ENCODE data around the gene ATP6V0A4. TPM values are rescaled to one million over a fixed set of nuclear protein-coding genes. Genes with fewer than 3 reads are reported as not detected.

The ATP6V0A4 gene
- polyA plus RNA-seq, 2 donors = 1.3 to 4.4 TPM

DNA sequence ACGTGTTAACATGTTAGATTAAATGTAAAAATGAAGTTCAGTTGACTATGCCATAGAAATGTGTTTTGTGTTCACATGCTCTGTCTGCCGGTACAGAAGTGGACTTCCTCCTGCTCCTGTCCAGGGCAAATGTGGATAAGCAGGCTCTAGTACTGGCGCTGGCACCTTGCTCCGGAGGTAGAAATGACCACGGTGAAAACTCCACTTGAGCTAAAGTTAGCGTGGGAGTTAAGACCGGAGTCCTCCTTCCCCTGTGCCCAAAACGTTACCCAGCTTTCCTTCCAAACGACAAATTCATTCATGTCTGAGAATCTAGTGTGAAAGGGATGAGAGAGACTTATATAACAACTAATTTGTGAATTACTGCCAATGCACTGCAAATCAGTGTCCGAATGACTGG lies 35.0 kb upstream of the ATP6V0A4 start:
- no peaks in the 10 kb centered on the region for H3K36me3 ChIP-seq (ENCODE audit: control insufficient read depth in 2 of 2, insufficient read depth in 2 of 2, low read length in 1 of 2)
- WGBS, 2 donors = 92 to 94% methylated on average over 10 of the region's 10 CpGs
- no peaks in the 10 kb centered on the region for H3K9me3 ChIP-seq (ENCODE audit: control insufficient read depth in 2 of 2, insufficient read depth in 1 of 2, low read depth in 1 of 2, low read length in 1 of 2)
- no peaks in the 10 kb centered on the region for H3K27me3 ChIP-seq (ENCODE audit: control insufficient read depth in 1 of 2, insufficient read depth in 2 of 2, low read length in 2 of 2)
- no peak overlapping the region for H3K4me3 ChIP-seq (ENCODE audit: low read depth in 1 of 2, low read length in 2 of 2)
- H3K4me1 ChIP-seq (ENCODE audit: control insufficient read depth in 2 of 2, insufficient read depth in 2 of 2, low read length in 1 of 2) = no peaks in the 10 kb centered on the region
- no peak overlapping the region for H3K27ac ChIP-seq (ENCODE audit: low read depth in 2 of 2, low read length in 1 of 2)

GRCh38 chr7:138829335-138829734 lies 31.3 kb upstream of the ATP6V0A4 start:
- Histone ChIP-seq H3K4me1 (ENCODE audit: control insufficient read depth in 2 of 2, insufficient read depth in 2 of 2, low read length in 1 of 2) (no peaks in the 10 kb centered on the region), H3K9me3 (ENCODE audit: control insufficient read depth in 2 of 2, insufficient read depth in 1 of 2, low read depth in 1 of 2, low read length in 1 of 2) (no peaks in the 10 kb centered on the region), H3K27ac (ENCODE audit: low read depth in 2 of 2, low read length in 1 of 2) (no peak overlapping the region), H3K36me3 (ENCODE audit: control insufficient read depth in 2 of 2, insufficient read depth in 2 of 2, low read length in 1 of 2) (no peaks in the 10 kb centered on the region), H3K27me3 (ENCODE audit: control insufficient read depth in 1 of 2, insufficient read depth in 2 of 2, low read length in 2 of 2) (no peaks in the 10 kb centered on the region), H3K4me3 (ENCODE audit: low read depth in 1 of 2, low read length in 2 of 2) (no peak overlapping the region)
- 86 to 92% methylated on average over 11 of the region's 11 CpGs for WGBS, 2 donors

- H3K9me3 ChIP-seq (ENCODE audit: control insufficient read depth in 2 of 2, insufficient read depth in 1 of 2, low read depth in 1 of 2, low read length in 1 of 2) = no peaks in the 10 kb centered on the region
- H3K27ac ChIP-seq (ENCODE audit: low read depth in 2 of 2, low read length in 1 of 2) = no peak overlapping the region
- H3K4me3 ChIP-seq (ENCODE audit: low read depth in 1 of 2, low read length in 2 of 2) = no peak overlapping the region
- no peaks in the 10 kb centered on the region for H3K4me1 ChIP-seq (ENCODE audit: control insufficient read depth in 2 of 2, insufficient read depth in 2 of 2, low read length in 1 of 2)
- no peaks in the 10 kb centered on the region for H3K36me3 ChIP-seq (ENCODE audit: control insufficient read depth in 2 of 2, insufficient read depth in 2 of 2, low read length in 1 of 2)
- no peaks in the 10 kb centered on the region for H3K27me3 ChIP-seq (ENCODE audit: control insufficient read depth in 1 of 2, insufficient read depth in 2 of 2, low read length in 2 of 2)
- 33 to 42% methylated on average over 2 of the region's 2 CpGs for WGBS, 2 donors
Observed at GRCh38 chr7:138828302-138828701, 30.3 kb upstream of the ATP6V0A4 start.

GRCh38 chr7:138825049-138825721 lies 27.2 kb upstream of the ATP6V0A4 start:
- no peak overlapping the region for H3K27ac ChIP-seq (ENCODE audit: low read depth in 2 of 2, low read length in 1 of 2)
- H3K4me3 ChIP-seq (ENCODE audit: low read depth in 1 of 2, low read length in 2 of 2) = no peak overlapping the region
- H3K27me3 ChIP-seq (ENCODE audit: control insufficient read depth in 1 of 2, insufficient read depth in 2 of 2, low read length in 2 of 2) = no peaks in the 10 kb centered on the region
- 79 to 84% methylated on average over 11 of the region's 11 CpGs for WGBS, 2 donors
- H3K36me3 ChIP-seq (ENCODE audit: control insufficient read depth in 2 of 2, insufficient read depth in 2 of 2, low read length in 1 of 2) = no peaks in the 10 kb centered on the region
- H3K4me1 ChIP-seq (ENCODE audit: control insufficient read depth in 2 of 2, insufficient read depth in 2 of 2, low read length in 1 of 2) = no peaks in the 10 kb centered on the region
- H3K9me3 ChIP-seq (ENCODE audit: control insufficient read depth in 2 of 2, insufficient read depth in 1 of 2, low read depth in 1 of 2, low read length in 1 of 2) = no peaks in the 10 kb centered on the region

GRCh38 chr7:138822867-138823535 lies 25.0 kb upstream of the ATP6V0A4 start:
- peaks cover 0 to 3% of the 10 kb centered on the region in 2 donors for H3K9me3 ChIP-seq (ENCODE audit: control insufficient read depth in 2 of 2, insufficient read depth in 1 of 2, low read depth in 1 of 2, low read length in 1 of 2)
- H3K36me3 ChIP-seq (ENCODE audit: control insufficient read depth in 2 of 2, insufficient read depth in 2 of 2, low read length in 1 of 2) = no peaks in the 10 kb centered on the region
- H3K4me3 ChIP-seq (ENCODE audit: low read depth in 1 of 2, low read length in 2 of 2) = no peak overlapping the region
- WGBS, 2 donors = 91 to 96% methylated on average over 11 of the region's 11 CpGs
- H3K27me3 ChIP-seq (ENCODE audit: control insufficient read depth in 1 of 2, insufficient read depth in 2 of 2, low read length in 2 of 2) = no peaks in the 10 kb centered on the region
- no peaks in the 10 kb centered on the region for H3K4me1 ChIP-seq (ENCODE audit: control insufficient read depth in 2 of 2, insufficient read depth in 2 of 2, low read length in 1 of 2)
- H3K27ac ChIP-seq (ENCODE audit: low read depth in 2 of 2, low read length in 1 of 2) = no peak overlapping the region

- no peaks in the 10 kb centered on the region for H3K36me3 ChIP-seq (ENCODE audit: control insufficient read depth in 2 of 2, insufficient read depth in 2 of 2, low read length in 1 of 2)
- peaks cover 0 to 3% of the 10 kb centered on the region in 2 donors for H3K9me3 ChIP-seq (ENCODE audit: control insufficient read depth in 2 of 2, insufficient read depth in 1 of 2, low read depth in 1 of 2, low read length in 1 of 2)
- no peak overlapping the region for H3K27ac ChIP-seq (ENCODE audit: low read depth in 2 of 2, low read length in 1 of 2)
- H3K4me3 ChIP-seq (ENCODE audit: low read depth in 1 of 2, low read length in 2 of 2) = no peak overlapping the region
- 91 to 92% methylated on average over 7 of the region's 7 CpGs for WGBS, 2 donors
- no peaks in the 10 kb centered on the region for H3K27me3 ChIP-seq (ENCODE audit: control insufficient read depth in 1 of 2, insufficient read depth in 2 of 2, low read length in 2 of 2)
- no peaks in the 10 kb centered on the region for H3K4me1 ChIP-seq (ENCODE audit: control insufficient read depth in 2 of 2, insufficient read depth in 2 of 2, low read length in 1 of 2)
Observed at GRCh38 chr7:138821912-138822311, 23.9 kb upstream of the ATP6V0A4 start.

DNA sequence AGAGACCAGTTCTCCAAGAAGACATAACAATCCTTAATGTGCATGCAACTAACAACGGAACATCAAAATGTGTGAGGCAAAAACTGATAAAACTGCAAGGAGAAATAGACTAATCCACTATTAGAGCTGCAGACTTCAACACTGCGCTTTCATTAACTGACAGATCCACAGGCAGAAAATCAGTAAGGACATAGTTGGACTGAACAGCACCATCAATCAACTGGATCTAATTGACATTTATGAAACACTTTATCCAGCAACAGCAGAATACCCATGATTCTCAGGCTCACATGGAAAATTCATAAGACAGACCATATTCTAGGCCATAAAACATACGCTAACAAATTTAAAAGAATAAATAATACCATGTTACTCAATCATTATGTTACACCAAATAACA lies 21.6 kb upstream of the ATP6V0A4 start:
- Histone ChIP-seq H3K27ac (ENCODE audit: low read depth in 2 of 2, low read length in 1 of 2) (no peak overlapping the region), H3K4me1 (ENCODE audit: control insufficient read depth in 2 of 2, insufficient read depth in 2 of 2, low read length in 1 of 2) (no peaks in the 10 kb centered on the region), H3K4me3 (ENCODE audit: low read depth in 1 of 2, low read length in 2 of 2) (no peak overlapping the region), H3K36me3 (ENCODE audit: control insufficient read depth in 2 of 2, insufficient read depth in 2 of 2, low read length in 1 of 2) (no peaks in the 10 kb centered on the region), H3K9me3 (ENCODE audit: control insufficient read depth in 2 of 2, insufficient read depth in 1 of 2, low read depth in 1 of 2, low read length in 1 of 2) (peaks cover 0 to 3% of the 10 kb centered on the region in 2 donors), H3K27me3 (ENCODE audit: control insufficient read depth in 1 of 2, insufficient read depth in 2 of 2, low read length in 2 of 2) (no peaks in the 10 kb centered on the region)
- 82 to 88% methylated on average over 3 of the region's 3 CpGs for WGBS, 2 donors

DNA sequence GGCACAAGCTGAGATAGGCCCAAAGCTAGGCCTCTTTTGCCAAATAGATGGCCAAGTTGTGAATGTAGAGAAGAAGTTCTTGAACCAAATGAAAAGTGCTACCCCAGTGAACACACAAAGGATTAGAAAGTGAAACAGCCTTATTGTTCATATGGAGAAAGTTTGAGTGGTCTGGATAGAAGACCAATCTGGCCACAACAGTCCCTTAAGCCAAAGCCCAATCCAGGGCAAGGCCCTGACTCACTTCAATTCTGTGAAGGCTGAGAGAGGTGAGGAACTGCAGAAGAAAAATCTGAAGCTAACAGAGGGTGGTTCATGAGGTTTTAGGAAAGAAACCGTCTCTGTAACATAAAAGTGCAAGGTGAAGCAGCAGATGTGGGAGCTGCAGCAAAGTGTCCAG lies 18.7 kb upstream of the ATP6V0A4 start:
- Histone ChIP-seq H3K9me3 (ENCODE audit: control insufficient read depth in 2 of 2, insufficient read depth in 1 of 2, low read depth in 1 of 2, low read length in 1 of 2) (peaks cover 0 to 3% of the 10 kb centered on the region in 2 donors), H3K36me3 (ENCODE audit: control insufficient read depth in 2 of 2, insufficient read depth in 2 of 2, low read length in 1 of 2) (no peaks in the 10 kb centered on the region), H3K27ac (ENCODE audit: low read depth in 2 of 2, low read length in 1 of 2) (no peak overlapping the region), H3K4me3 (ENCODE audit: low read depth in 1 of 2, low read length in 2 of 2) (no peak overlapping the region), H3K27me3 (ENCODE audit: control insufficient read depth in 1 of 2, insufficient read depth in 2 of 2, low read length in 2 of 2) (no peaks in the 10 kb centered on the region), H3K4me1 (ENCODE audit: control insufficient read depth in 2 of 2, insufficient read depth in 2 of 2, low read length in 1 of 2) (no peaks in the 10 kb centered on the region)
- WGBS, 2 donors = 81 to 86% methylated on average over 1 of the region's 1 CpG

- WGBS, 2 donors = 77 to 88% methylated on average over 1 of the region's 1 CpG
Observed at GRCh38 chr7:138814816-138815332, 16.9 kb upstream of the ATP6V0A4 start.

DNA sequence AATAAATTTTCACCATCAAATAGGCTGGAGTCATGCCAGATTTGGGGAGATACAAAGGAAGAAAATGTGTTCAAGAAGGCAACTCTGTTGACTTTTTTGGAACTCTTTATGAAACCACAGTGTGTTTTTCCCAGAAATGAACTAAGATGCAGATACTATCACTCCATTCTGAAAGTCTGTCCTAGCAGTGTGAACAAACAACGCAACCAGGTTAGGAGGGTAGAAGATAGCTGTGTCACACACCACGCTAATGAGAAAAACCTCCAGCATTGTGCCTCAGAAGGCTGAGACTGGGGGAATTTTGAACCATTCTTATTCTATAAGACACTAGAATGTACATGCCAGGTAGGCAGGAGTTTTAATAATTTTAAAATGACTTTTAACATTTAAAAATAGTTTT lies 15.9 kb upstream of the ATP6V0A4 start:
- no peak overlapping the region for H3K4me3 ChIP-seq (ENCODE audit: low read depth in 1 of 2, low read length in 2 of 2)
- peaks cover 0 to 3% of the 10 kb centered on the region in 2 donors for H3K9me3 ChIP-seq (ENCODE audit: control insufficient read depth in 2 of 2, insufficient read depth in 1 of 2, low read depth in 1 of 2, low read length in 1 of 2)
- H3K27me3 ChIP-seq (ENCODE audit: control insufficient read depth in 1 of 2, insufficient read depth in 2 of 2, low read length in 2 of 2) = no peaks in the 10 kb centered on the region
- H3K36me3 ChIP-seq (ENCODE audit: control insufficient read depth in 2 of 2, insufficient read depth in 2 of 2, low read length in 1 of 2) = no peaks in the 10 kb centered on the region
- no peak overlapping the region for H3K27ac ChIP-seq (ENCODE audit: low read depth in 2 of 2, low read length in 1 of 2)
- no peaks in the 10 kb centered on the region for H3K4me1 ChIP-seq (ENCODE audit: control insufficient read depth in 2 of 2, insufficient read depth in 2 of 2, low read length in 1 of 2)
- 67 to 83% methylated on average over 2 of the region's 2 CpGs for WGBS, 2 donors

More at GRCh38 chr7:138814816-138815332, 16.9 kb upstream of the ATP6V0A4 start:
- Histone ChIP-seq H3K4me1 (ENCODE audit: control insufficient read depth in 2 of 2, insufficient read depth in 2 of 2, low read length in 1 of 2) (no peaks in the 10 kb centered on the region), H3K4me3 (ENCODE audit: low read depth in 1 of 2, low read length in 2 of 2) (no peak overlapping the region), H3K36me3 (ENCODE audit: control insufficient read depth in 2 of 2, insufficient read depth in 2 of 2, low read length in 1 of 2) (no peaks in the 10 kb centered on the region), H3K27ac (ENCODE audit: low read depth in 2 of 2, low read length in 1 of 2) (no peak overlapping the region), H3K27me3 (ENCODE audit: control insufficient read depth in 1 of 2, insufficient read depth in 2 of 2, low read length in 2 of 2) (no peaks in the 10 kb centered on the region), H3K9me3 (ENCODE audit: control insufficient read depth in 2 of 2, insufficient read depth in 1 of 2, low read depth in 1 of 2, low read length in 1 of 2) (peaks cover 0 to 3% of the 10 kb centered on the region in 2 donors)

All from esophagus (tissue), 2 donors.